SK-MEL-5 (cell line): Measurements from ENCODE around the gene PDXK. TPM values are rescaled to one million over a fixed set of nuclear protein-coding genes. Genes with fewer than 3 reads are reported as not detected.
A peak's percentile ranks its signal among the peaks of the same experiment; 100 is the strongest.

Source experiments
- DNase-seq: peaks from one replicate; pipeline ENCODE4 v3.0.0-alpha.2; 2016; ENCODE audit warnings: low read depth, low spot score
- in situ Hi-C: cut with HindIII; loops from 2 replicates; pipeline ENCODE4 v1.10.0; 2016; ENCODE audit warnings: low sequenced_read_pairs, high pct_unique_total_duplicates, low pct_unique_long_range_greater_than_20kb
- total RNA-seq: library from RNA; depleted of rRNA; stranded (reverse); fragments of >200 nt; shearing (Covaris generic); gene quantifications from 2 replicates; pipeline ENCODE4 v1.2.3, GENCODE V29; 2014

The PDXK gene
- total RNA-seq, 1 experiment from 2014 or later, result 69.9 TPM

GRCh38 chr21:43717967-43718871 lies 710 bp upstream of the PDXK start:
- no peak for DNase-seq
- in situ Hi-C loops, result no loop called here

DNA sequence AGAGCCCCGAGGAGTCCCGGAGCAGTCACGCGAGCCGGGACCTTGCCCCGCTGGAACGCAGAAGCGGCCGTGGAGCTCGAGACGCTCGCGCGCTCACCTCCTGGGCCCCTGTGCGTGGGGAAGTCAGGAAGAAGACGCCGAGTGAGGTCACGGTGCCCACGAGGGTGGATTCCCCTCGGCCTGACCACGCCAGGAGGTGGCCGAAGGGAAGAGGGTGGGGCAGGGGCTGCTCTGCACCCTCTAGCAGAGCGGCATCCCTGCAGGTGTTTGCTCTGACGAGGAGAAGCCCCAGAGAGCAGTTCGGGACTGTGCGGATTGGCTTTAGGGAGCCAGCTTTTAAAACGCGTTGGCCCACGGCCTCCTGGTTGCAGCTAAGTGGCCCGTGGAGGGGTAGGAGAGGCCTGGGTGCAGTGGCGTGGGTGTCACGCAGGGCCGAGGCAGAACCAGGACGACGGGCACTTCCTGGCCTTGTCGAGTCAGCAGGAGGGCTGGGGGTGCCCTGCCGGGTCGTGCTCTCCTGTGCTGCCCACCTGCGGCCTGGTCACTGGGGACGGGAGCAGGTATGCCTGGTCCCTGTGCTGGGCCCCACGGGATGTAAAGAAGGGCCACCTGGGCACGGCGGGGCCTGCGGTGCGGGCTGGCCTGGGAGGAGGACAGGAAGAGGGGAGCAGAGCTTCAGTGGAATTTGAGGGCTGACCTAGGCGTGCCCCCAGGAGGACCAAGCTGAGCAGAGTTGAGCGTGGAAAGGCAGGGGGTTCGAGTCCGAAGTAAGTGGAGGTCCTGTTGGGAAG lies 1.0 kb downstream of the PDXK start:
- in situ Hi-C loops, result no loop called here
- DNase-seq, result no peak

GRCh38 chr21:43720539-43721166 lies 1.7 kb downstream of the PDXK start:
- in situ Hi-C loops, result no loop called here
- no peak for DNase-seq

GRCh38 chr21:43721206-43721605 lies 2.3 kb downstream of the PDXK start:
- DNase-seq, result no peak
- in situ Hi-C loops, result no loop called here

DNA sequence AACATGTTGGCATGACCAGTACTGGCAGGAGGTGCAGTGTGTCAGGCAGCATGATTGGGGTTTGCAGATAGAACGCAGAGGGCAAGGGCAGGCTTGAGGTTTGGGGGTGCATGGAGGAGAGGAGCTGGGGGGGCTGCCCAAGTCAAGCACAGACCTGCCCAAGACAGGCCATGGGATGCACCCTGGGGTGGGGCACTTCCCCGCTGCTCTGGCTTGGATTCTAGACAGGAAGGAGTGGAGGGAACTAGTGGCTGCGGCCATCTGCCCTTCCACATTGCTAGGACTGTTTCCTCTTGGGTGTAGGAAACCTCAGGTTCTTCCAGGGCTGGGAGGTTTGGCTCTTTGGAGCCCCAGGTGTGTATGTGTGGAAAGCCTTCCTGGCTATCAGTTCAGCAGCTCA lies 3.0 kb downstream of the PDXK start:
- DNase-seq, result no peak
- in situ Hi-C loops, result no loop called here

DNA sequence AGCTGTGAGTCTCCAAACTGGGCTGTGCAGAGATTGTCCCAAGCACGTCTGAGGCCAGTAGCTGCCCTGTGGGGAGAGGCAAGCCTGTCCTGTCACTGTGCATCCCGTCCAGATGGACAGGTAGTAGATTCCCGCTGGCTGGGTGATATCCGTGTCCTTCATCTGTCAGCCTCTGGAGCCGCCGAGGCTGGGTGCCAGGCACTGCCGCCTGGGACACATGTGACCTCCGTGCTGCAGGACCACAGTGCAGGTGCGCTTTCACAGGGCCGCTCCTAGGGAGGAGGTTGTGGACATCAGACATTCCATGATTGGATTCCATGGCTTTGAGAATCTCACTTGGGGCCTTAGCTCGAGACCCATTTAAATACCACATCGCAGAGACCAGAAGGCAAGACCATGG lies 4.7 kb downstream of the PDXK start:
- no peak for DNase-seq
- in situ Hi-C loops, result no loop called here

DNA sequence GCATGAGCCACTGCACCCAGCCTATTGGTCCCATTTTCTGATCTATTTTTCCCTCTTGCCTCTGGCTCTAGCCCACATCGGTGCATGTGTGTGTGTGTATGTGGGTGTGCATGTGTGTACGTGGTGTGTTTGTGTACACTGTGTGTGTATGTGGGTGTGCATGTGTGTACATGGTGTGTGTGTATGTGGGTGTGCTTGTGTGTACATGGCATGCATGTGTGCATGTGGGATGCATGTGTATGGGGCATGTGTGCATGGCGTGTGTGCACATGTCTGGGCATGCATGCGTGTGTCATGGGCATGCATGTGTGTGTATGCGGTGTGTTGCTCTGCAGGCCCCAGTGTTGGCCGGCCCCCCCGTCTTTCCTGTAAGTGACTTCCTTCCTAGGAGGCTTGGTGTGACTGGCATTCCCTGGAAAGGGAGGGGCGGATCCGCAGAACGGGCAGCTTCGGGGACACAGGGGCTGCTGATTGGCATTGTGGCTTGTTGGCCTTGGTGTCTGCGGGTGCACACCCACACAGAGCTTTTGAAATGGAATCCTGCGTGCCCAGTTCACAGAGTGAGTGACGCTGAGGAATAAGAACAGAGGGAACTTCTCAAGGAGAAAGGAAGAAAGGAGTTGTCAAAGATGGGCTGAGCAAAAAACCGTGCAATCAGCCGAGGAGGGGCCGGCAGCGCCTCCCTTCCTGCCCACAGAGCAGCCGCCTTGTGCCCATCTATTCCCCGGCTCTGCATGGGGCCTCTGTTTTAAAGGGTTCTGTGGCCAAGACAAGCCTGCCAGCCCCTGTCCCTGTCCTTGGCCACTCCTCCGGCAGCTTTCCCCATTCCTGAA lies 8.0 kb downstream of the PDXK start:
- in situ Hi-C loops, result no loop called here

GRCh38 chr21:43727519-43728153 lies 8.7 kb downstream of the PDXK start:
- peak; percentile 22 for DNase-seq
- in situ Hi-C loops, result no loop called here

More for the DNA sequence above, 8.0 kb downstream of the PDXK start:
- no peak for DNase-seq

GRCh38 chr21:43728154-43728466 lies 9.2 kb downstream of the PDXK start:
- no peak for DNase-seq
- in situ Hi-C loops, result no loop called here

DNA sequence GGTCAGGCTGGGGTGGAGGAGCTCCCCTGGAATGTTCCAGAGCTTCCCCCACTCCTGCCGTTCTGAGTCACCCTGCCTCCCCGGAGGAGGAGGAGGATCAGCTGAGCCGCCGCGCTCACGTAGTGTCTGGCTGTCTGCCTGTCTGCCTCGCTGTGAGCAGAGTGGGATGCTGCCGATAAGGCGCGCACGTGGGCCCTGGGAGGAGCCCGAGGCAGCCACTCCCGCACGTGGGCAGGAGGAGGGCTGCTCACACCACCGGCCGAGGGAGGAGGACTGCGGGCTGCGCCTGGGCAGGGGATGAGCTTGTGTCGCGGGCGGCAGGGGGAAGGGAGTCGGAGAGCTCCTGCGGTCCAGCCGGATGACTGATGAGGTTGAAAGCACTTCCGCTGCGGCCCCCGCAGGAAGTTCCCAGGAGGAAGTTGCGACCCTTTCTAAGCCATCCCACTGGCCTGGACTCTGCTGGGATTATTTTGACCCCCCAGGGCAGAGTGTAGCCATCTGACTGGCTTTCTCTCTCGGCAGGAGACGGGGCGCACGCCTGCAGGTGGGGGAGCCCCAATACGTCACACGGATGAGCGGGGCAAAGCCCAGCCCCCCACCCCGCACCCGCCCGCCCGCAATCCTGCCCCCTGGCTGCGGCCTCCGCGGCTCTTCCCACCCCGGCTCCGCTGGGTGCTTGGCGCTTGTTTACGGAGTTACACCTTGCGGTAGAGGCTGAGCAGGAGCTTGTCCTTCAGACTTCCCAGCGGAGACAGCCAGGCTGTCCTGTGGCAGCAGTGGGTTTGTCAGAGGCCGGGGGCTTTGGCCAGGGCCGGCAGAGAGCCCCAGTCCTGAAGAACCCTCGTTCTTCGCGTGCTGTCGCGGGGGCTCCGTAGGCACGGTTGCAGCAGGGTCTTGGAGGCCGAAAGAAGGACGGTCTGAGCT lies 9.8 kb downstream of the PDXK start:
- peak; percentile 53 for DNase-seq
- in situ Hi-C loops, result no loop called here

DNA sequence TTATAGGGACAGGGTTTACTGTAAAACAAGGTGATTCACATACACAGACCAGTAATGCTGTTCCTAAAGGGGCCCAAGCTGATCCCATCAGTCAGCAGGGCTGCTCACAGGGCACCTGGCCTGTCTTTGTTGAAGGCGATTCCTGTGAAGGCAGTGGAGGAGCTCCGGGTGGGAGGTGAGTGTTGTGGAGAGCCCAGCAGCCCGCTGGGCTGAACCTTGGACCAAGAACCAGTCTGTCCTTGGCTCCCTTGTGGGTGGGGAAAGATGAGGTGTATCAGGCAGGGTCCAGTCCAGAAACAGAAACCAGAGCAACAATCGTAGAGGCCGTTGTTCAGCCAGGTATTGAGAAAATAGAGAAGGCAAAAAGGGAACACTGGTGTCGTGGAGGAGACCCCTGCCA lies 12.5 kb downstream of the PDXK start:
- DNase-seq, result no peak
- in situ Hi-C loops, result no loop called here

- in situ Hi-C loops, result no loop called here
Measured at GRCh38 chr21:43731891-43732711, 13.2 kb downstream of the PDXK start.

GRCh38 chr21:43733060-43733459 lies 14.1 kb downstream of the PDXK start:
- DNase-seq, result no peak

More at GRCh38 chr21:43731891-43732711, 13.2 kb downstream of the PDXK start:
- no peak for DNase-seq

GRCh38 chr21:43733529-43734071 lies 14.7 kb downstream of the PDXK start:
- DNase-seq, result no peak
- in situ Hi-C loops, result no loop called here

More at GRCh38 chr21:43733060-43733459, 14.1 kb downstream of the PDXK start:
- in situ Hi-C loops, result no loop called here
